GM12892 (cell line): ENCODE measurements around the gene USP15.
"Not testable (repeated sequence)": the region's sequence is repeated elsewhere in the genome, so short reads cannot be mapped to it uniquely, and the experiment has no call there.

Experiments used
- DNase-seq: peaks from one replicate; pipeline ENCODE4 v3.0.0; 2011; ENCODE audit not compliant: insufficient read length
- FAIRE-seq: peaks from 2 replicates; lab custom pipeline; 2011; peaks lifted over from hg19 to GRCh38; lab: Jason Lieb, UNC
- POLR2A ChIP-seq: IDR thresholded peaks from 2 replicates; pipeline ENCODE4 v1.6.1; 2011; ENCODE audit warnings: low read depth, low read length, control low read depth
- POLR2AphosphoS5 ChIP-seq: IDR thresholded peaks from 2 replicates; pipeline ENCODE4 v1.6.1; 2011; ENCODE audit warnings: low read depth, low read length, control low read depth

The USP15 gene

GRCh38 chr12:62459976-62460375, 199.8 kb downstream of the USP15 start:
- TF ChIP-seq POLR2A (no peak), POLR2AphosphoS5 (no peak)
- no peak for FAIRE-seq
- no peak for DNase-seq

GRCh38 chr12:62461171-62461837, 201.1 kb downstream of the USP15 start:
- not testable (repeated sequence) for DNase-seq, FAIRE-seq

- FAIRE-seq, DNase-seq: not testable (repeated sequence)
Observed at GRCh38 chr12:62463252-62463651, 203.0 kb downstream of the USP15 start.
